GM21526 (cell line): ENCODE measurements around the gene GRIN2C.
"Not testable (repeated sequence)": the region's sequence is repeated elsewhere in the genome, so short reads cannot be mapped to it uniquely, and the experiment has no call there.

Experiments used
- ATAC-seq: cut with Tn5 transposase; IDR thresholded peaks from one replicate; pipeline ENCODE4 v1.9.1; 2021; ENCODE audit warnings: moderate library complexity; ENCODE audit not compliant: unreplicated experiment, low FRiP score

Gene GRIN2C

GRCh38 chr17:74881073-74881472 lies 21.4 kb upstream of the GRIN2C start:
- ATAC-seq: no peak

- ATAC-seq: no peak
Measured at GRCh38 chr17:74879308-74879707, 19.6 kb upstream of the GRIN2C start.

GRCh38 chr17:74878658-74879057 lies 19.0 kb upstream of the GRIN2C start:
- ATAC-seq: no peak

GRCh38 chr17:74877592-74878548 lies 18.2 kb upstream of the GRIN2C start:
- ATAC-seq: no peak

GRCh38 chr17:74875977-74876593 lies 16.4 kb upstream of the GRIN2C start:
- no peak for ATAC-seq

- no peak for ATAC-seq
Measured at GRCh38 chr17:74875155-74875976, 15.7 kb upstream of the GRIN2C start.

GRCh38 chr17:74874615-74875037 lies 14.9 kb upstream of the GRIN2C start:
- no peak for ATAC-seq

- no peak for ATAC-seq
Measured at GRCh38 chr17:74873874-74874614, 14.4 kb upstream of the GRIN2C start.

- ATAC-seq: peak; percentile 85
Measured at GRCh38 chr17:74873037-74873873, 13.6 kb upstream of the GRIN2C start.

- peak; percentile 2 for ATAC-seq
Measured at GRCh38 chr17:74872313-74873036, 12.8 kb upstream of the GRIN2C start, which contains the start of gene FDXR. FDXR (minus strand) TSS chr17:74872994; CDS start chr17:74872944, 50 bp downstream.

- ATAC-seq: no peak
Measured at GRCh38 chr17:74871356-74872076, 11.8 kb upstream of the GRIN2C start.

GRCh38 chr17:74870512-74870911 lies 10.8 kb upstream of the GRIN2C start:
- ATAC-seq: no peak

GRCh38 chr17:74870028-74870427 lies 10.3 kb upstream of the GRIN2C start:
- not testable (repeated sequence) for ATAC-seq

- ATAC-seq: no peak
Measured at GRCh38 chr17:74868908-74869255, 9.2 kb upstream of the GRIN2C start.

GRCh38 chr17:74868251-74868907 lies 8.7 kb upstream of the GRIN2C start:
- no peak for ATAC-seq

- no peak for ATAC-seq
Measured at GRCh38 chr17:74866198-74866835, 6.6 kb upstream of the GRIN2C start.
